Fibroblast of skin of scalp (primary cell): ENCODE data around the gene ZNF804A.

ENCODE experiments used
- DNase-seq: peaks from one replicate; pipeline ENCODE4 v3.0.0-alpha.2; 2013

Gene ZNF804A

GRCh38 chr2:184611361-184612085 is 13.2 kb downstream of the ZNF804A start:
- peak; percentile 70 for DNase-seq

GRCh38 chr2:184620367-184620766 is 22.0 kb downstream of the ZNF804A start:
- no peak for DNase-seq

DNA sequence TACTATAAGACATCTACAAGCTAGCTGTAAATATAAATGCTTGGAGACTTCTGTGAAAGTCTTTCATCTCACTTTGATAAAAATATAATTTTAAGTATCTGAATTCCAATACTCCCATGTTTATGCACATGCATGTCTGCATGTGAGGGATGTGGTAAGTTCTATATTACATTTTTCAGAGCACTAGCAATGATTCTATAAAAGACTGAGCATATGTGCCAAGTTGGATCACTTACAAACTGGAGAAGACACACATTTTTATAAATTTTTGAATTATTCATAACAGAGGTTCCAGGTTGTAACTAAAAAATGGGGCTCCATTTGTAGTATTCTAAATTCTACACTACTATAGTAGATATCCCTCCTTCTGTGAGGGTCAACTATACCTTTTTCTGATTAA is 26.0 kb downstream of the ZNF804A start:
- DNase-seq, result no peak

DNA sequence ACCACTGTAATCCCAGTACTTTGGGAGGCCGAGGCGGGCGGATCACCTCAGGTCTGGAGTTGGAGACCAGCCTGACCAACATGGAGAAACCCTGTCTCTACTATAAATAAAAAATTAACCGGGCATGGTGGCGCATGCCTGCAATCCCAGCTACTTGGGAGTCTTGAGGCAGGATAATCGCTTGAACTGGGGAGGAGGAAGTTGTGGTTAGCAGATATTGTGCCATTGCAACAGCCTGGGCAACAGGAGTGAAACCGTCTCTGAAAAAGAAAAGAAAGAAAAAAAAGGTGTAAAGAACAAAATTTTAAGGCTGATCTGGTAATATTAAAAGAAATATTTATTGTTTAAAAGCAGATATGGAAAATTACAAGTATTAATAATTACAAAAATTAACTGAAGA is 29.7 kb downstream of the ZNF804A start:
- DNase-seq, result no peak

- DNase-seq, result no peak
These were observed 35.4 kb downstream of the ZNF804A start for GRCh38 chr2:184633726-184634125.

DNA sequence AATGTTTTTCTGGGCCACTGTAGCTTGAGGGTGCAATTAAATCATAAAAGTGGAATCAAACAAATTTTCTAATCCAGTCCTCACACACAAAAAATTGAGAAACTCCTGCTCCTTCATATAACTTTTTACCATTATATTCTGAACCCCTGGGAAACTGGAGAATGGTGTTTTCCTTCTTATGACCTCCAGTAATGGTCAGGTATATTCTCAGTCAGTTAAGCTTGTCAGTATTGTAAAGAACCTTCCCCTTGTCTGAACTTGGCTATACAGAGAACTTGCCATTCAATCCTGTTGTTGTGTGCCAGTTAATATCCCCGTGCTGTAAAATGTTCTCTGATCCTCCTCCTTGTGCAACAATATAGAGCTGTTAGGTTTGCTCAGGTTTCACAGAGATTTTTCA is 39.5 kb downstream of the ZNF804A start:
- DNase-seq, result no peak

DNA sequence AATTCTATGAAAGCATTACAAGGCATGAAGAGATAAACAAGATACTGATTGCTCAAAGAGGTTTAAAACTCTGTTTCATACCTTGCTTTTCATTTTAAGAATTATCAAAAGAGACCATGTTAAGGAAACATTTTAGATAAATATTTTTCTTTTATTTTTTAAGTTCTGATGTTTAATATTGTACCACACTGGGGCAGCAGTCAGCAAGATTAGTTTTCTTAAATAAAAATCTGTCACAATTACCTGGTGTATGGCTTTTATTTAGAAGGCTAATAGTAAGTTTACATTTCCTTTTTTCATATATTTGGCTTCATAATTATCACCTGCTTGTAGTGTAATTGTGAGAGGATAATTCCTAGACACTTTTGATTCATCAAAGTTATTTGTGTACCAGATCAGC is 46.4 kb downstream of the ZNF804A start:
- peak; percentile 1 for DNase-seq

- DNase-seq, result peak; percentile 37
These were observed 47.8 kb downstream of the ZNF804A start for GRCh38 chr2:184646177-184646576.

DNA sequence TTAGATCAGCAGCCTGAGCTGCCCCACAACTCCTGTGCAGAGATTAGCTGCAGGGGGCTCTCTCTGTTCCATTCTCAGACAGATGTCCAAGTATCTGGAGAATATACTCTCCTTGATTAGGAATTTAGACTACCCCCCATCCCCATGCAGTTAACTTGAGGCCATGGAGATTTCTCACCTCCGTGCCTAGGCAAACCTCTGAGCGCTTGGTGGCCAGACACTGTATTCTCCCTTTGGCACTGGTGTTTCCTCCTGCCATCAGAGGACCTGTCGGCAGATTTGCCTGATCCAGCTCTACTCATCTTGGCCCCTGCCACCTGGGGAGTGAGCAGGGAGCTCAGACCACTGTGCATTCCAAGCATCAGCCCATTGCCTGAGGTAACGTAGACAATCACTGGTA is 48.3 kb downstream of the ZNF804A start:
- no peak for DNase-seq

DNA sequence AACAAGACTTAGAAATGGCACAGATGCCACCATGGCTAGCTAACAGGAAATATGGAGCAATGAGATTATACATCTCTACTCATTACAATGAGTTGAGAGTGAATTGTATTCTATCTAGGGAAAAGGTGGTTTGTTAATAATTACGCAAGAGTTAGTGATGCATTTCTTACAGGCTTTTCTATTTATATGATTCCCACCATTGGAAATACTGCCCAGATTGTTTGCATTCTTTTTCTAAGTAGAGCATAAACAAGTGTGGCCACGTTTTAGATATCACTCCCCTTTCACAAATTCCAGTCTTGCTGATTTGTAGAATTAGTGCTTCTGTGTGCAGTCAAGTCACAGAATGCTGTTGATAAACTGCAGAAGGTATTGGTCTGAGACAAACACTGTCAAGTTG is 56.6 kb downstream of the ZNF804A start:
- peak; percentile 3 for DNase-seq

- no peak for DNase-seq
These were observed 78.8 kb downstream of the ZNF804A start for GRCh38 chr2:184677171-184677570.

DNA sequence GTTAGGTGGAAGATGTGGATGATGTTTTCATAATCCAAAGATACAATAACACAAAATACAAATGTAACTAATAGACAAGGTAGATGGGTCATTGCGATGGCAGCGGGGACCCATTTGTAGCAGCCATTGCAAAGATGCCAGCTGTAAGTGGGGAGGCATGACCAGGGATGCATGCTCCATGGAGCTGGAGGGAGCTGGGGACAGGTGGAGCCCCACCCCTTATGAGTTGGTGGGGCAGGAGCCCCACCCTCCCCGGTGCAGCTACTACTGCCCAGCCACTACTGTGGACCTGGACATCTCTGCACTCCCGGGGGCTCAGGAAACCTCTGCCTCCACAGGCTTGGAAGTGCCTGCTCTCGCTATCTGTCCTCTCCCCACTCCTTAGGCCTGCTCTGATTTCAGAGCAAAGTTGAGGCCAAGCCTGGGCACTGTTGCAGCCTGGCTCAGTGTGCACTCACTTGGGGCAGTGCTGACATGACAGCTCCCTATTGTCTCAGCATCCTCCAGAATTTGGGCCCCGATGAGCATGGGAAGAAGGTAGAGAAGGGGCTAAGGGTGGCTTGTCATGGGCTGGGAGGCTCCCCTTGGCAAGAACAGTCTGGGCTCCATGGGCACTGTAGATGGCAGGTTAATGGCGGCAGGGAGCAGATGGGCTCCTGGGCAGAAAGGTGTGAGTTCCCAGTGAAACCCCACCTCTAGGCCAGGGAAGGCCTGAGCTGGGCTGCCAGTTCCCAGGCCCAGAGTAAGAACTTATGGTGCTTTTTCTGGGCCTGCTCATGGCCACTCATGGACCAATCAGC is 81.1 kb downstream of the ZNF804A start:
- DNase-seq, result no peak

DNA sequence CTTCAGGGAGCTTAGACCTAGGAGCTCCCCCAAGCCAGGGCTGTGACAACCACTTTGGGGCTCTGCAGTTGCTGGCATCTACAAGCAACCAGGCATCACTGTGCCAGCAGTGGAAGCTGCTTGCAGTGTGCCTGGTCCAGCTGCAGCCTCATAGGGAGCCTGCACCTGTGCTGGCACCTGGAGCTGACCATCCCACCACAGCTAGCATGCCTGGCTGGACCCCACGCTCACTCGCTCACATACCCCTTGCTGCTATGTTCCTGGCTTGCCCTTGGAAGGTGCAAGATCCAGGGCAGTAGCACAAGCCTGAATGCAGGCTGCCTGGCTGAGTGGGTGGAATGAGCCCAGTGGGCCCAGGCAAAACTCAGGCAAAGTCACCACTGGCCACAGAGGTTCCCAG is 82.5 kb downstream of the ZNF804A start:
- no peak for DNase-seq

- DNase-seq, result no peak
These were observed 83.5 kb downstream of the ZNF804A start for GRCh38 chr2:184681642-184682321.

- DNase-seq, result no peak
These were observed 85.6 kb downstream of the ZNF804A start for GRCh38 chr2:184683911-184684310.

DNA sequence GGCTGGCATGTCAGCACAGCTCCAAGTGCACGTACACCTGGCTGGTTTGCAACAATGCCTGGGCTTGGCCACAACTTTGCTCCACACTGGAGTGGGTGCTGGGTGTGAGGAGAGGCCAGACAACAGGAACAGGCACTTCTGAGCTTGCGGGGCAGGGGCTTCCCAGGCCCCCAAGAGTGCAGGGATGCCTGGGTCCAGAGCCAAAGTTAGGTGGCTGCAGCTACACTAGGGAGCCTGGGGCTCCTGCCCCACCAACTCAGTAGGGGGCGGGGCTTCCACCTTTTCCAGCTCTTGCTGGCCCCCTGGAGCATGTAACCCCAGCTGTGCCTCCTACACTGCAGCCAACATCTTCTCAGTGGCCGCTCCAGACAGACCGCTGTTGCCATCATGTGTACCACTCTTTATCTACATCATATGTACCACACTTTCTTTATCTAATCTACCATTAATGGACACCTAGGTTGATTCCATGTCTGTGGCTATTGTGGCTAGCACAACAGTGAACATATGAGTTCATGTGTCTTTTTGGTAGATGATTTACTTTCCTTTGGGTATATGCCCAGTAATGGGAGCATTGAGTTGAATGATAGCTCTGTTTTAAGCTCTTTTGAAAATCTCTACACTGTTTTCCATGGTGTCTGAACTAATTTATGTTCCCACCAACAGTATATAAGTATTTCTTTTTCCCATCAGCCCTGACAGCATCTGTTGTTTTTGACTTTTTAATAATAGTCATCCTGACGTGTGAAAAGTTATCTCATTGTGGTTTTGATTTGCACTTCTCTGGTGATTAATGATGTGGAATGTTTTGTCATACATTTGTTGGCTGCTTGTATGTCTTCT is 87.9 kb downstream of the ZNF804A start:
- DNase-seq, result peak; percentile 4

DNA sequence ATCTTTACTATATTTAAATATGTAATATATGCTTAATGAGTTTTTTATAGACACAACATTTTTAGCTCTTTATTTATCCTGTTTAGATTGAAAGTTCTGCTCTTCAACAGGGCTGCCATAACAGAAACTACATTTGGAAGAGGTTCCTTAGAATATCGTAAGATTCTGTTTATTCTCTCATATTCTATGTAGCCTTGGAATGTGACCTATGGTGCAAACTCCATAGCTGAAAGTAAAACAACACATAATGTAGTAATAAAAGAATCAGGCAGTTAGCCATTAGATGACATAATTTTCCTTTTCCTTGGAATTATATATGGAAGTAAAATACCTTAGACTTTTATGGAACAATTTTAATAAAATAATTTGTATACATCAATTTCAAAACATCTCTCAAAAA is 91.3 kb downstream of the ZNF804A start:
- DNase-seq, result peak; percentile 4

DNA sequence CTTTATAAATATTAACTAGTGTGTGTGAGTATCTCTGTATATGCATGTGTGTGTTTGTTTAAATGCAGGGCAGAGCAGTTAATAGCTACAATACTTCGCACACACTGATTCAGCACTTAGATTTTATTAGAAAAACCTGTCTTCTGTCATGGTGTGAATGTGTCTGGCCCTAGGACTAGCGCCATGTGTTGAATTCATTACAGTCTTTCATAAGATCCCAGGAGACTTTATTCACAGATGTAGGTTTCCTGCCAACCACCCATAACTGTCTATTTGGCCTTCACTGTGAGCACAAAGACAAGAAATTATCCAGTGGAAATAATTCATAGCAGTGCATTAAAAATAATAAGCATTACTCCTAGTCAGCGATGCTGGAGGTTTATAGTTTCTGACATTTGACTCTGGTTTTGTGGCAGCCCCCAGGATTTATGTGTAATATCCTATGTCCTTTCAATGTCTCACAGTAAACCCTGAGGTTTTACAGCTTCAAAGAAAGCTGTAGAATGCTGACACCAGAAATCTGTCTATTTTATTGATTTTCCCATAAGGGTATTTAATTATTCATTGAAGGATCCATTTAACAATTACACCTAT is 93.9 kb downstream of the ZNF804A start:
- DNase-seq, result peak; percentile 57

DNA sequence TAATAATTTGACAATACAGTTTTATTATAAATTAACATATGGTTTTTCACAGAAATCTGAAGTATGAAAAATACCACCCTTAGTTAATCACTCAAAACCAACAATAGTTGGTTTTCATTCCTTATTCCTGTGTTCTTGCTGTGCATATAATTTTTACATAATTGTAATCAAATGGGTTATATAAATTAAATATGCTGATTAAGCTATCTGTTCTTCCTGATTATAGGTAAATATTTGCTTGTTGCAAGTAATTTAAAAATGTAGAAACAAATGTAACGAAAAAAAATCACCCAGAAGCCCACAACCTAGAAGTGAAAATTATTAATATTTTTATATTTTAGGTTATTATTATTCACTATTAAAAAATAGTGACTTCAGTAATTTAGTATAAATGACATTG is 98.3 kb downstream of the ZNF804A start:
- no peak for DNase-seq

DNA sequence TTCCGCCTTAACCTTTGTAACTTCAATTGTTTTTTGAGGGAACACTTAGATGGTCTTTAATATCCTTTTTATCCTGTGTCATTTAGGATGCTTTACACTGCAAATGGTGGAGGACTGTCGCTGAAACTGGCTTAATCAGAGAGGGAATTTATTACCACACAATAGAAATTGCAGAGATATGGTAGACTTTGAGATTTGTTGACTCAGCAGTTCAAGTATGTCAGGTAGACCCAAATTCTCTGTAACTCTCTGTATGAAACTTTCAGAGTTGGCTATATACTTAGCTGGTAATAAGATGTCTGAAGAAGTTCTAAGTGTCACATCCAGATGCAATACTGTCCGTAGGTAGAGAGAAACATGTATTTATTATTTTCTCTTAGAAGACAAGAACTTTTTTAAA is 100.1 kb downstream of the ZNF804A start:
- no peak for DNase-seq

GRCh38 chr2:184721881-184722280 is 123.6 kb downstream of the ZNF804A start:
- DNase-seq, result no peak

DNA sequence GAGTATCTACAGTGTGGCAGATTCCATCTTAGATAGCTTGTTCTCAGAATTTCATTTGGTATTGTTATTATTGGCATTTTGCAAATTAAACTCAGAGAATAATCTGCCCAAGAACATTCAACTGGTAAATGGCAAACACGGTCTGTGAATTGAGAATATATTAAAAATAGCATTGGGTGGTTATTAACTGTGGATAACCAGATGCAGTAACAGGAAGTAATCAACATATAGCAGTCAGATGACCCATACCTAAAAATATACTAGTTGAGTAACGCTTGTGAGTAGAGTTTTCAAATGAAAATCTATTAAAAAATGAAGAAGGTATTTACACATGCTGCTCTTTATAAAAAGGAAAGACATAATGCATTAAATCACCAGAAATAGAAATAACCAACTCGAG is 129.5 kb downstream of the ZNF804A start:
- DNase-seq, result no peak
